OCI-LY3 (cell line): ENCODE measurements around the gene ARMC9.

Source experiments
- H2AFZ ChIP-seq: fragments of 200-600, 300-600 bp; shearing (Covaris generic); 2 replicates; pipeline ENCODE4 v1.6.0; 2014; ENCODE audit warnings: antibody characterized with exemption, low read depth, low read length
- H3K27ac ChIP-seq: fragments of 200-600, 300-600 bp; sonication (generic); 2 replicates; pipeline ENCODE4 v1.5.1; 2014; ENCODE audit warnings: mild to moderate bottlenecking, low read length, moderate library complexity, mixed read lengths
- H3K27me3 ChIP-seq: fragments of 200-600, 300-600 bp; sonication (generic); 2 replicates; pipeline ENCODE4 v1.6.1; 2014; ENCODE audit warnings: low read depth, low read length, mixed read lengths
- H3K36me3 ChIP-seq: fragments of 200-600, 300-600 bp; sonication (generic); replicated peaks from 2 replicates; pipeline ENCODE3; 2014; ENCODE audit warnings: low read depth, low read length, mixed read lengths
- H3K4me1 ChIP-seq: fragments of 300-600, 200-600 bp; sonication (generic); 2 replicates; pipeline ENCODE4 v1.6.1; 2014; ENCODE audit warnings: low read length, mixed read lengths
- H3K4me2 ChIP-seq: fragments of 200-600, 300-600 bp; sonication (generic); 2 replicates; pipeline ENCODE4 v1.6.1; 2014; ENCODE audit warnings: low read length, mixed read lengths
- H3K4me3 ChIP-seq: fragments of 300-600, 200-600 bp; sonication (generic); 2 replicates; pipeline ENCODE4 v1.5.1; 2014; ENCODE audit warnings: antibody characterized with exemption, mild to moderate bottlenecking, low read length, moderate library complexity
- H3K79me2 ChIP-seq: fragments of 300-600, 200-600 bp; shearing (Covaris generic); 2 replicates; pipeline ENCODE4 v1.6.1; 2014; ENCODE audit warnings: mild to moderate bottlenecking, low read length, mixed read lengths
- H3K9ac ChIP-seq: fragments of 300-600, 200-600 bp; shearing (Covaris generic); 2 replicates; pipeline ENCODE4 v1.6.0; 2014; ENCODE audit warnings: mild to moderate bottlenecking, low read length, moderate library complexity
- H3K9me3 ChIP-seq: fragments of 200-600, 300-600 bp; shearing (Covaris generic); 2 replicates; pipeline ENCODE4 v1.6.1; 2014; ENCODE audit warnings: low read length, mixed read lengths; ENCODE audit not compliant: insufficient read depth
- H4K20me1 ChIP-seq: fragments of 200-600, 300-600 bp; sonication (generic); 2 replicates; pipeline ENCODE4 v1.6.1; 2016; ENCODE audit warnings: low read length, mixed read lengths; ENCODE audit not compliant: insufficient read depth
- CTCF ChIP-seq: fragments of 200-600, 300-600 bp; sonication (generic); IDR thresholded peaks from 2 replicates; pipeline ENCODE4 v1.5.1; 2014; ENCODE audit warnings: antibody characterized with exemption, low read length, low read depth
- EZH2phosphoT487 ChIP-seq: fragments of 200-600 bp; shearing (Covaris generic); IDR thresholded peaks from 2 replicates; pipeline ENCODE4 v1.6.1; 2018; ENCODE audit warnings: antibody characterized with exemption, mixed run types, low read depth

ARMC9 gene

GRCh38 chr2:231163414-231164095 lies 34.9 kb upstream of the ARMC9 start:
- Histone ChIP-seq H3K4me2 (no peak overlapping the region), H4K20me1 (no peaks in the 10 kb centered on the region), H3K27me3 (no peaks in the 10 kb centered on the region), H3K9me3 (no peaks in the 10 kb centered on the region), H3K4me3 (no peak overlapping the region), H3K79me2 (no peaks in the 10 kb centered on the region), H3K27ac (no peak overlapping the region), H3K36me3 (peaks cover 14% of the 10 kb centered on the region), H3K9ac (no peak overlapping the region), H2AFZ (no peak overlapping the region), H3K4me1 (no peaks in the 10 kb centered on the region)
- no peak for TF ChIP-seq CTCF
- TF ChIP-seq EZH2phosphoT487, result no peak

GRCh38 chr2:231167745-231168459 lies 30.5 kb upstream of the ARMC9 start:
- Histone ChIP-seq H3K4me3 (no peak overlapping the region), H3K27ac (no peak overlapping the region), H3K79me2 (no peaks in the 10 kb centered on the region), H3K27me3 (no peaks in the 10 kb centered on the region), H4K20me1 (no peaks in the 10 kb centered on the region), H3K4me2 (no peak overlapping the region), H3K9me3 (no peaks in the 10 kb centered on the region), H3K9ac (no peak overlapping the region), H3K36me3 (peaks cover 28% of the 10 kb centered on the region), H2AFZ (no peak overlapping the region), H3K4me1 (no peaks in the 10 kb centered on the region)
- TF ChIP-seq CTCF (no peak), EZH2phosphoT487 (no peak)

- no peaks in the 10 kb centered on the region for H3K4me1 ChIP-seq
- no peak overlapping the region for H2AFZ ChIP-seq
- H3K36me3 ChIP-seq, result peaks cover 28% of the 10 kb centered on the region
- H4K20me1 ChIP-seq, result no peaks in the 10 kb centered on the region
- H3K9ac ChIP-seq, result no peak overlapping the region
- TF ChIP-seq CTCF (no peak), EZH2phosphoT487 (no peak)
- H3K27me3 ChIP-seq, result no peaks in the 10 kb centered on the region
- H3K79me2 ChIP-seq, result no peaks in the 10 kb centered on the region
- no peak overlapping the region for H3K4me2 ChIP-seq
- no peak overlapping the region for H3K27ac ChIP-seq
- H3K4me3 ChIP-seq, result no peak overlapping the region
- H3K9me3 ChIP-seq, result no peaks in the 10 kb centered on the region
Observed at GRCh38 chr2:231168460-231169139, 29.8 kb upstream of the ARMC9 start.

GRCh38 chr2:231169488-231169887 lies 28.9 kb upstream of the ARMC9 start:
- Histone ChIP-seq H3K36me3 (peaks cover 28% of the 10 kb centered on the region), H3K27ac (no peak overlapping the region), H2AFZ (no peak overlapping the region), H3K4me1 (no peaks in the 10 kb centered on the region), H3K9ac (no peak overlapping the region), H3K9me3 (no peaks in the 10 kb centered on the region), H3K27me3 (no peaks in the 10 kb centered on the region), H3K79me2 (no peaks in the 10 kb centered on the region), H4K20me1 (no peaks in the 10 kb centered on the region), H3K4me2 (no peak overlapping the region), H3K4me3 (no peak overlapping the region)
- TF ChIP-seq CTCF (no peak), EZH2phosphoT487 (no peak)
